VCaP (cell line): ENCODE results near the gene TBCE.

ENCODE experiments used
- H3K27ac ChIP-seq: fragments of 450-650 bp; 2 replicates; pipeline ENCODE4 v1.5.1; 2017
- CTCF ChIP-seq: fragments of 450-650 bp; conservative IDR thresholded peaks from 2 replicates; pipeline ENCODE4 v1.5.1; 2017; ENCODE audit warnings: mild to moderate bottlenecking, moderate library complexity

The TBCE gene

GRCh38 chr1:235391874-235392273, 24.6 kb downstream of the TBCE start:
- H3K27ac ChIP-seq: no peak overlapping the region
- no peak for TF ChIP-seq CTCF

- no peak for TF ChIP-seq CTCF
- no peak overlapping the region for H3K27ac ChIP-seq
These were observed 30.5 kb downstream of the TBCE start for GRCh38 chr1:235397733-235398132.

GRCh38 chr1:235399661-235400060, 32.4 kb downstream of the TBCE start:
- no peak overlapping the region for H3K27ac ChIP-seq
- no peak for TF ChIP-seq CTCF

- no peak for TF ChIP-seq CTCF
- no peak overlapping the region for H3K27ac ChIP-seq
These were observed 34.0 kb downstream of the TBCE start for GRCh38 chr1:235401251-235401650.

GRCh38 chr1:235402457-235403200, 35.4 kb downstream of the TBCE start:
- no peak for TF ChIP-seq CTCF
- H3K27ac ChIP-seq: peak overlapping the region; percentile 11; the same call in 1 of the 2 replicates

- TF ChIP-seq CTCF: no peak
- H3K27ac ChIP-seq: no peak overlapping the region
These were observed 36.4 kb downstream of the TBCE start for GRCh38 chr1:235403593-235403992.

GRCh38 chr1:235404190-235404589, 37.0 kb downstream of the TBCE start:
- TF ChIP-seq CTCF: no peak
- no peak overlapping the region for H3K27ac ChIP-seq
